ENCODE results near the gene FBXL14.

Gene FBXL14

DNA sequence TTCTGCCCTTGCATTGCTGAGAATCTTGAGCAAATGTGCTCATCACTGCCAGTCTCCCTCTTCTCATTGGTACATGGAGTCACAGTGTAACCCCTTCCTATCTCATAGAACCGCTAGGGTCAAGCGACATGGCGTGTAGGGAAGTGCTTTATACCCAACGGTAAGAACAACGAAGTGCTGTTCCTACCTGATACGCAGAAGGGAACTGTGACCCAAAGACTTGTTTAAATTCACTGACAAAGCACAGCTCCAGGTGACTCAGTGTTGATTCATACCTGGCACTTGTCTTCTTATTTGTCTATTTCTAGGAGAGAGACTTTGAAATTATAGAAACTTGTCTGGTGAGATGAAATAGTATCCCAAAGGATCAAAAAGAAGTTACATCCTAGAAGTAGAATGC, 53.7 kb downstream of the FBXL14 start:
- TF ChIP-seq, protein P1, sequence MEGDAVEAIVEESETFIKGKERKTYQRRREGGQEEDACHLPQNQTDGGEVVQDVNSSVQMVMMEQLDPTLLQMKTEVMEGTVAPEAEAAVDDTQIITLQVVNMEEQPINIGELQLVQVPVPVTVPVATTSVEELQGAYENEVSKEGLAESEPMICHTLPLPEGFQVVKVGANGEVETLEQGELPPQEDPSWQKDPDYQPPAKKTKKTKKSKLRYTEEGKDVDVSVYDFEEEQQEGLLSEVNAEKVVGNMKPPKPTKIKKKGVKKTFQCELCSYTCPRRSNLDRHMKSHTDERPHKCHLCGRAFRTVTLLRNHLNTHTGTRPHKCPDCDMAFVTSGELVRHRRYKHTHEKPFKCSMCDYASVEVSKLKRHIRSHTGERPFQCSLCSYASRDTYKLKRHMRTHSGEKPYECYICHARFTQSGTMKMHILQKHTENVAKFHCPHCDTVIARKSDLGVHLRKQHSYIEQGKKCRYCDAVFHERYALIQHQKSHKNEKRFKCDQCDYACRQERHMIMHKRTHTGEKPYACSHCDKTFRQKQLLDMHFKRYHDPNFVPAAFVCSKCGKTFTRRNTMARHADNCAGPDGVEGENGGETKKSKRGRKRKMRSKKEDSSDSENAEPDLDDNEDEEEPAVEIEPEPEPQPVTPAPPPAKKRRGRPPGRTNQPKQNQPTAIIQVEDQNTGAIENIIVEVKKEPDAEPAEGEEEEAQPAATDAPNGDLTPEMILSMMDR (IDR thresholded peaks at IDR 0.05; ENCODE audit: low read depth, low read length, missing control alignments): no peak
- H3K4me3 ChIP-seq (ENCODE audit: low read depth, low read length): no peak overlapping the region
- no peak for DNase-seq (ENCODE audit: low read depth)
- in situ Hi-C loops (cut with HindIII; ENCODE audit: low sequenced_read_pairs): no loop called here

- no peak for DNase-seq (ENCODE audit: low read depth)
- TF ChIP-seq, protein P1 (IDR thresholded peaks at IDR 0.05; ENCODE audit: low read depth, low read length, missing control alignments): no peak
- no peak overlapping the region for H3K4me3 ChIP-seq (ENCODE audit: low read depth, low read length)
- in situ Hi-C loops (cut with HindIII; ENCODE audit: low sequenced_read_pairs): no loop called here
Observed at GRCh38 chr12:1539135-1539534, 55.2 kb downstream of the FBXL14 start.

GRCh38 chr12:1536817-1537216, 57.6 kb downstream of the FBXL14 start:
- DNase-seq (ENCODE audit: low read depth): no peak
- in situ Hi-C loops (cut with HindIII; ENCODE audit: low sequenced_read_pairs): no loop called here
- TF ChIP-seq, protein P1 (IDR thresholded peaks at IDR 0.05; ENCODE audit: low read depth, low read length, missing control alignments): no peak
- H3K4me3 ChIP-seq (ENCODE audit: low read depth, low read length): no peak overlapping the region

- in situ Hi-C loops (cut with HindIII; ENCODE audit: low sequenced_read_pairs): no loop called here
- TF ChIP-seq, protein P1 (IDR thresholded peaks at IDR 0.05; ENCODE audit: low read depth, low read length, missing control alignments): no peak
Observed at GRCh38 chr12:1534748-1535147, 59.6 kb downstream of the FBXL14 start.

GRCh38 chr12:1533602-1534304, 60.6 kb downstream of the FBXL14 start:
- H3K4me3 ChIP-seq (ENCODE audit: low read depth, low read length): peak overlapping the region; percentile 12
- DNase-seq (ENCODE audit: low read depth): peak; percentile 76
- in situ Hi-C loops (cut with HindIII; ENCODE audit: low sequenced_read_pairs): no loop called here
- TF ChIP-seq, protein P1 (IDR thresholded peaks at IDR 0.05; ENCODE audit: low read depth, low read length, missing control alignments): no peak

More at GRCh38 chr12:1534748-1535147, 59.6 kb downstream of the FBXL14 start:
- DNase-seq (ENCODE audit: low read depth): no peak
- H3K4me3 ChIP-seq (ENCODE audit: low read depth, low read length): no peak overlapping the region

GRCh38 chr12:1533205-1533601, 61.2 kb downstream of the FBXL14 start:
- no peak for DNase-seq (ENCODE audit: low read depth)
- TF ChIP-seq, protein P1 (IDR thresholded peaks at IDR 0.05; ENCODE audit: low read depth, low read length, missing control alignments): peak; percentile 38
- peak overlapping the region; percentile 12 for H3K4me3 ChIP-seq (ENCODE audit: low read depth, low read length)
- in situ Hi-C loops (cut with HindIII; ENCODE audit: low sequenced_read_pairs): no loop called here
